ENCODE measurements around the gene SLC6A8. TPM values are rescaled to one million over a fixed set of nuclear protein-coding genes. Genes with fewer than 3 reads are reported as not detected.

The SLC6A8 gene
- total and polyA plus RNA-seq, 9 donors: 6.3 to 23.5 (median 11.4) TPM

- Histone ChIP-seq H3K27me3 (no peaks in the 10 kb centered on the region), H3K4me1 (ENCODE audit: insufficient read depth) (no peaks in the 10 kb centered on the region), H3K36me3 (no peaks in the 10 kb centered on the region), H3K4me3 (no peak overlapping the region), H3K9me3 (peaks cover 0 to 7% of the 10 kb centered on the region in 2 donors), H3K27ac (no peak overlapping the region)
- WGBS, 3 donors: 75 to 83% (median 81%) methylated on average over 40 to 41 of the region's 41 CpGs
- intact Hi-C loops (cut with DNase I): no loop called here
- peak in 4 of 5 donors; percentile 6 to 11 (median 8) for DNase-seq
- TF ChIP-seq POLR2A (IDR thresholded peaks at IDR 0.05) (no peak), EP300 (IDR thresholded peaks at IDR 0.05) (no peak)
- TF ChIP-seq, protein P1, sequence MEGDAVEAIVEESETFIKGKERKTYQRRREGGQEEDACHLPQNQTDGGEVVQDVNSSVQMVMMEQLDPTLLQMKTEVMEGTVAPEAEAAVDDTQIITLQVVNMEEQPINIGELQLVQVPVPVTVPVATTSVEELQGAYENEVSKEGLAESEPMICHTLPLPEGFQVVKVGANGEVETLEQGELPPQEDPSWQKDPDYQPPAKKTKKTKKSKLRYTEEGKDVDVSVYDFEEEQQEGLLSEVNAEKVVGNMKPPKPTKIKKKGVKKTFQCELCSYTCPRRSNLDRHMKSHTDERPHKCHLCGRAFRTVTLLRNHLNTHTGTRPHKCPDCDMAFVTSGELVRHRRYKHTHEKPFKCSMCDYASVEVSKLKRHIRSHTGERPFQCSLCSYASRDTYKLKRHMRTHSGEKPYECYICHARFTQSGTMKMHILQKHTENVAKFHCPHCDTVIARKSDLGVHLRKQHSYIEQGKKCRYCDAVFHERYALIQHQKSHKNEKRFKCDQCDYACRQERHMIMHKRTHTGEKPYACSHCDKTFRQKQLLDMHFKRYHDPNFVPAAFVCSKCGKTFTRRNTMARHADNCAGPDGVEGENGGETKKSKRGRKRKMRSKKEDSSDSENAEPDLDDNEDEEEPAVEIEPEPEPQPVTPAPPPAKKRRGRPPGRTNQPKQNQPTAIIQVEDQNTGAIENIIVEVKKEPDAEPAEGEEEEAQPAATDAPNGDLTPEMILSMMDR (IDR thresholded peaks at IDR 0.05): no peak
Observed at GRCh38 chrX:153649915-153650782, 37.6 kb upstream of the SLC6A8 start.

- no peak for DNase-seq
- no peaks in the 10 kb centered on the region for H3K27me3 ChIP-seq
- TF ChIP-seq, protein P1 (IDR thresholded peaks at IDR 0.05): no peak
- TF ChIP-seq POLR2A (IDR thresholded peaks at IDR 0.05) (no peak), EP300 (IDR thresholded peaks at IDR 0.05) (no peak)
Observed at GRCh38 chrX:153650959-153651358, 36.8 kb upstream of the SLC6A8 start.

GRCh38 chrX:153651540-153652079 is 36.1 kb upstream of the SLC6A8 start:
- TF ChIP-seq POLR2A (IDR thresholded peaks at IDR 0.05) (no peak), EP300 (IDR thresholded peaks at IDR 0.05) (no peak)
- TF ChIP-seq, protein P1 (IDR thresholded peaks at IDR 0.05): no peak
- H3K4me1 ChIP-seq (ENCODE audit: insufficient read depth): no peaks in the 10 kb centered on the region
- WGBS, 3 donors: 75 to 87% (median 75%) methylated on average over 9 of the region's 9 CpGs
- peak in 1 of 5 donors; percentile 7 for DNase-seq
- H3K27me3 ChIP-seq: no peaks in the 10 kb centered on the region
- intact Hi-C loops (cut with DNase I): no loop called here
- H3K27ac ChIP-seq: no peak overlapping the region
- no peak overlapping the region for H3K4me3 ChIP-seq
- peaks cover 0 to 7% of the 10 kb centered on the region in 2 donors for H3K9me3 ChIP-seq
- H3K36me3 ChIP-seq: no peaks in the 10 kb centered on the region

More at GRCh38 chrX:153650959-153651358, 36.8 kb upstream of the SLC6A8 start:
- WGBS, 3 donors: 85 to 87% (median 85%) methylated on average over 13 of the region's 13 CpGs
- Histone ChIP-seq H3K27ac (no peak overlapping the region), H3K36me3 (no peaks in the 10 kb centered on the region), H3K9me3 (peaks cover 0 to 7% of the 10 kb centered on the region in 2 donors), H3K4me3 (no peak overlapping the region), H3K4me1 (ENCODE audit: insufficient read depth) (no peaks in the 10 kb centered on the region)
- intact Hi-C loops (cut with DNase I): no loop called here

- WGBS, 3 donors: 76 to 83% (median 82%) methylated on average over 2 of the region's 2 CpGs
- Histone ChIP-seq H3K4me1 (ENCODE audit: insufficient read depth) (no peaks in the 10 kb centered on the region), H3K27ac (no peak overlapping the region), H3K27me3 (no peaks in the 10 kb centered on the region), H3K9me3 (peaks cover 0 to 7% of the 10 kb centered on the region in 2 donors), H3K36me3 (no peaks in the 10 kb centered on the region), H3K4me3 (no peak overlapping the region)
- TF ChIP-seq, protein P1 (IDR thresholded peaks at IDR 0.05): no peak
- no peak for TF ChIP-seq EP300 (IDR thresholded peaks at IDR 0.05)
- TF ChIP-seq POLR2A (IDR thresholded peaks at IDR 0.05): no peak
- intact Hi-C loops (cut with DNase I): no loop called here
- no peak for DNase-seq
Observed at GRCh38 chrX:153653556-153653955, 34.2 kb upstream of the SLC6A8 start.
